GM21515 (cell line): Measurements from ENCODE around the gene CES4A.

Experiments
- ATAC-seq: cut with Tn5 transposase; IDR thresholded peaks from one replicate; pipeline ENCODE4 v1.9.1; 2021; ENCODE audit not compliant: unreplicated experiment

CES4A gene

DNA sequence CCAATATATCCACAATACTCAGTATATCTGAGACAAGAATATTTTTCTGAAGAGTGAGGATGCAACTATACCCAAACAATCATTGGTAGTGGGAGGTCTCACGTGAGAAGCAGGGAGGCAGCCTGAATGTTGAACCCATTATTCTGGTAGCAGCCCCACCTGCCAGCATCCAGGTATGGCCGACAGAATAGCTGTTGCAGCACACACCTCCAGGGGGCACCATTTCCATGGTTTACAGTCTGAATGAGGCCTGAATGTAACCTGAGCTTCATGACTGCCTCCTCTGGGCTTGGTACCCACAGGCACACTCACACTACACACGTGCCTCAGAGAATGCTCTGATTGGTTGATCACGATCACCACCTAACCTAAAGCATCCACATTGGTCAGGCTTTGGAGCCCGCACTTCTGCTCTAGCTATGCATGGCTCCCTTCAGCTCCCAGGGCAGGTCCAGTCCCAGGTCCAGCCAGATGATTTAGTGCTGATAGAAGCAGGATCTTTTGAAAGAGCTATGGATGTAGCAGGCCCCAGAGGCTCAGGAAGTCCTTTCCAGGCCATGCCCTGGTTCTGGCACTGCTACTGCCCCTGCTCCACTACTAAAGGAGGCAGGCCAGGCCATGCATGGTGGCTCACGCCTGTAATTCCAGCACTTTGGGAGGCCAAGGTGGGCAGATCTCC lies 29.6 kb downstream of the CES4A start:
- peak; percentile 78 for ATAC-seq

DNA sequence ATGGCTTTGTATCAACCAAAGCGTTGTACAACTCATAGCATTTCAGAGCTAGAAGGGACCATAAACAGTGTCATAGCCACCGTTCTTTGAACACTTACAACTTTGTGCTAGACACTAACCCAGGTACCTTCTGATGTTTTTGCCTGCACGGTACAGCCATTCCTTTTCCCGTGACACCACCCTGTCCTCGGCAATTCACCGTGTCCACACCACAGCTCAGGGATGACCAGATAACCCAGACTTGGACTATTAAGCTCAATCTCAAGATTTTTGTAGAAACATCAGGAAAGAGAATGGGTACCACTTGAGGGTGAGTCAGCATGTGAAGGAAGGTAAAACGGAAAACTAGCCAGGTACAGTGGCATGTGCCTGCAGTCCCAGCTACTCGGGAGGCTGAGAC lies 30.8 kb downstream of the CES4A start:
- ATAC-seq = no peak

DNA sequence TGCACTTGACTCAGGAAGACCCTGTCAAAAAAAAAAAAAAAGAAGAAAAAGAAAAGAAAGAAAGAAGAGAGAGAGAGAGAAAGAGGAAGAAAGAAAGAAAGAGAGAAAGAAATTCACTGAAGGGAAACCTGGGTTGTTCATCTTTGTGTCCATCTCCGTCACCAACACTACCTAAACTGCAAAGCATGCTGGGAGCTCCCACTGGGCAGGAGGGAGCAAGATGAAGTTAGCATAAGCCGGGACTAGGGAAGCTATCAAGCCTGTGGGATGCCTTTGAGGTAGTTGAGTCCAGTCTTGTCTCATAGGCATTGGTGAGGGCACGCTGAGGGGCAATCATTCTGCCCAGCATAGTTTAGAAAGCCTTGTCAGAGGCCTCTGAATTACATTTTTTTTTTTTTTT lies 32.9 kb downstream of the CES4A start:
- no peak for ATAC-seq

DNA sequence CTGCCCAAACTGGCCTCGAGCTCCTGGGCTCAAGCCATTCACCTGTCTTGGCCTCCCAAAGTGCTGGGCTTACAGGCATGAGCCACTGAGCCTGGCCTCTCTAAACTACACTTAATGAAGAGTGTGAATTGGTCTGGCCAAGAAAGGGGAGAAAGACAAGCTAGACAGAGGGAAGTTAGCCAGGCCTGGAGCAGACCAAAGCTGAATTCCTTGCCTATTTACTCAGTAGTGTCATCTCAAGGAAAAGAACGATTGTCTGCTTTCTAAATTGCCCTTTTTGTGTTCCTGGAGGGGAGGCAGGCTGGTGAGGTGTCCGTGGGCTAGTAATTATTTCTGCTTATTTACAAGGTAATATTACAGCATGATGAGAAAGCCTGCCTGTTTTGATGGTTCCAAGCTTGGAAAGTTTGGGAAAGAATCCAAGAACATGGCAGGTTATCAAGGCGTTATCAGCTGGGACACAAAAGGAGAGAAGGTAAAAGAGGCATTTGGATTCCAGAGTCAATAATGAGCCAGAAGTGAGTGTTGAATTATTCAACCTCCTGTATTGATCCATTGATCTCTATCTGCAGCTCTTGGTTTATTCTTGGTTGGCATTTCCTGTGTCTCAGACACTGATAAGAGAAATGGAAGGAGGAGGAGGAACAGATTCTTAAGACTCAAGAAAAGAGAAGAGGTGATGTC lies 34.3 kb downstream of the CES4A start:
- no peak for ATAC-seq

DNA sequence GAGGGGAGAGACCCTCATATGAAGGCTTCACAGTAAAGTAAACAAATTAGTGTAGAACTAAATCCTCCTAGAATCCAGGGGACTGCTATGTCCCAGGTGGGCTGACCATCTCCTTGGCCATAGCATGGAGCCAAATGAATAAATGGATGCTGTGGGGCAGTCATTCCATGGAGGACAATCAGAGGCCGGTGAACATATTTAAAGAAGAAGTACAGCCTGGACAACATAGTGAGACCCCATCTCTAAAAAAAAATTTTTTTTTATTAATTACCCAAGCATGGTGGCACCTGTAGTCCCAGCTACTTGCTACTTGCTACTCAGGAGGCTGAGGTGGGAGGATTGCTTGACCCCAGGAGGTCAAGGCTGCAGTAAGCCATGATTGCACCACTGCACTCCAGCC lies 35.3 kb downstream of the CES4A start:
- no peak for ATAC-seq

- no peak for ATAC-seq
Measured at GRCh38 chr16:67024384-67025209, 36.2 kb downstream of the CES4A start.

GRCh38 chr16:67025210-67025550 lies 36.8 kb downstream of the CES4A start:
- ATAC-seq = no peak

DNA sequence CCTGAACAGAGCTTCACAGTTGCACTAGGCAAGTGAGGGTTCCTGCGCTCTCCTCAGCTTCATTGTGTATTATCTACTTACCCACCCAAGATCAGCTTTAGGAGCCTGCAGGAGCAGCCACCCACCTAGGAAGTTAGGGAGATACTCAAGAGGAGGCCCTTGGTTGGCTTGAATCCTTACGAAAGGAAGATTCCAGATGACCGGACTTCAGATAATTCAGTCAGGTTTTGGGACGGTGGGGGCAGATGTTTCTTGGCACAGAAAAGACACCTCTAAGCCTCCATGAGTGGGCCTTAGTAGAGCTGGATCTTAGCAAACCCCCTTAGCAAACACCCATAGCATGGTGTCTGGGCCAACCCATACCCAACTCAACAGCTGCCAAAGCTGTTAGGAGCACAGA lies 38.2 kb downstream of the CES4A start:
- no peak for ATAC-seq

DNA sequence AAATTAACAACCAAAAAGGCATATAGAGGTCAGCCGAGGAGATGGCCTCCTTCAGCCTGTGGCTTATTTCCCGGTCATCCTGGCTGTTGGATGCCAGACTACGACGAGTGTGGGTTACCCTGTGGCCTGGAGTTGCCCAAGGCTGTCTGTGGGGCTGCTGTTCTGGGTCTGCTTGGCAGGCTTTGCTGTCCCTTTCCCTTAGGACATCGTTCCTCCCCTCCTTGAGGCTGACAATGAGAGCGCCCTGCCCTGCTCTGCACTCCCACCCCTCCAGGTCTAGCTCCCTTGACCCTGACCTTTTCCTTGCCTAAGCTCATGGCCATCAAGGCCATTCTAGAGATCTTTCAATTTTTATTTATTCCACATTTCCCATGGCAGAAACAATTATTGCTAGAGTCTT lies 38.7 kb downstream of the CES4A start:
- no peak for ATAC-seq

- ATAC-seq = no peak
Measured at GRCh38 chr16:67028167-67028695, 39.8 kb downstream of the CES4A start.

GRCh38 chr16:67028696-67029253 lies 40.4 kb downstream of the CES4A start, which contains the start of gene CBFB:
Gene CBFB, plus strand, starts transcription at chr16:67029149. Its CDS starts 259 bp downstream, at chr16:67029408.
- peak; percentile 78 for ATAC-seq

DNA sequence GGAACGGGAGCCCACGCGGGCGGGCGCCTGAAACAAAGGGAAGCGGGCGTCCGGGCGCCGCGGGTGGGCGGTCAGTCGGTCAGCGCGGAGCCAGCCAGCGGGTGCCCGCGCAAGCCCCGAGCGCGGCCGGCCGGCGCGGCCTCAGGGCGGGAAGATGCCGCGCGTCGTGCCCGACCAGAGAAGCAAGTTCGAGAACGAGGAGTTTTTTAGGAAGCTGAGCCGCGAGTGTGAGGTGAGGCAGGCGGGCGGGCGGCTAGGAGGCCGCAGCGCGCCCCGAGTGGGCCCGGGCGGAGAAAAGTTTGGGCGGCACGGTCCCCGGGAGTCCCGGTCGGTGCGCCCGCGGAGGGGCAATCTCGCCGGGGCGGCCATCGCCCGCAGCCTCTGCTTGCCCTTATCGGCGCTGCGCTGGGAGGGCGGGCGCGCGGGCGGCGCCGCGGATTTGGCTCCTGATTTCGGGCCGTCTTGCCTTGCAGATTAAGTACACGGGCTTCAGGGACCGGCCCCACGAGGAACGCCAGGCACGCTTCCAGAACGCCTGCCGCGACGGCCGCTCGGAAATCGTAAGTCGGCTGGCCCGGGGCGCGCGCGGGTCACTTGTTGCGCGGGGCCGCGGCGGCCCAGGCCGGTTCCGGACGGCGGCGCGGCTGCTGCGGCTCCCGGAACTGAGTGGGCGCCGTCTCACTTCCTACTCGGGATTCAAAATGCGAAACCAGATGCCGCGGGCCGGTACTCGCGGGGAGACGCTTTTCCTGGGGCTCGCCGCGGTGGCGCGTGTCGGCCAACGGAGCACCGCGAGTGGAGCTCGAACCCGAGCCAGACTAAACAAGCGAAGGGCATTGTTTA lies 41.1 kb downstream of the CES4A start:
- peak; percentile 49 for ATAC-seq

DNA sequence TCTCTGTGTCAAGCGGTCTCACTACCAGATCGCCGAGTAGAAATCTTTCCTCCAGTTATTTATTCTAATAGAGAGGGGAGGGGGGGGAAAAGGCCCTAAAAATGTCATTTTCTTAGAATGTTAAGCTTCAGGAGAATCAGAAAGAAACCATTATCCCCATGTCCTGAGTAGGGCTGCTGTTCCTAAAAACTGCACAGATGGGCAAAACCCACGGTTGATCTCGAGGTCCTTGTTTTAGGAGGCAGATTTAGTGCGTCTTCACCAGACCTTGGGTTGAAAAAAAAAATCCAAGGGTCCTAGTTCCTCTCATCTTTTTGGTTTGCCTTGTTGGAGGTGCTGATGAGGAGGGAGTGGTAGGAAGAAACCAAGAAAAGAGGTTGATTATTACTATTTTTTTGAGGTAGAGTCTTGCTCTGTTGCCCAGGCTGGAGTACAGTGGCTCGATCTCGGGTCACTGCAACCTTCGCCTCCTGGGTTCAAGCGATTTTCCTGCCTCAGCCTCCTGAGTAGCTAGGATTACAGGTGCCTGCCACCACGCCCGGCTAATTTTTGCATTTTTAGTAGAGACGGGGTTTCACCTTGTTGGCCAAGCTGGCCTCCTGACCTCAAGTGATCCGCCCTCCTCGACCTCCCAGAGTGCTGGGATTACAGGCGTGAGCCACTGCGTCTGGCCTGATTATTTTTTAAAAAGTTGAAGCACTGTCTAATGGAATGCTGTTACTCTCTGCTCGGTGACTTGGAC lies 42.0 kb downstream of the CES4A start:
- no peak for ATAC-seq

- no peak for ATAC-seq
Measured at GRCh38 chr16:67034487-67034886, 46.1 kb downstream of the CES4A start.

- no peak for ATAC-seq
Measured at GRCh38 chr16:67035364-67035763, 47.0 kb downstream of the CES4A start.

DNA sequence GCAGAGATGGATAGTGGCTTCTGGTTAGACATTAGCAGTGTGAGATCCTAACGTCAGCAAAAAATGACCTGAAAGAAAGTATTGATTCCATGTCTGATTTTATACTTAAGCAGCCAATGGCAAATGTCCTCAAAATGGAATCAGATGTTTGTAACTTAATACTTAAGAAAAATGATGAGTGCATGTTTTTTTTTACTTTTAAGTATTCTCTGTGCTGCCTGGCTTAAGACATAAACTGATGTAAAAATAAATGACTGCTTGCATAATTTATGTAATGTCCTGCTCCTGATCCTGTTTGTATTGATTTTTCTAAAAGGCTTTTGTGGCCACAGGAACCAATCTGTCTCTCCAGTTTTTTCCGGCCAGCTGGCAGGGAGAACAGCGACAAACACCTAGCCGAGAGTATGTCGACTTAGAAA lies 47.9 kb downstream of the CES4A start:
- no peak for ATAC-seq

DNA sequence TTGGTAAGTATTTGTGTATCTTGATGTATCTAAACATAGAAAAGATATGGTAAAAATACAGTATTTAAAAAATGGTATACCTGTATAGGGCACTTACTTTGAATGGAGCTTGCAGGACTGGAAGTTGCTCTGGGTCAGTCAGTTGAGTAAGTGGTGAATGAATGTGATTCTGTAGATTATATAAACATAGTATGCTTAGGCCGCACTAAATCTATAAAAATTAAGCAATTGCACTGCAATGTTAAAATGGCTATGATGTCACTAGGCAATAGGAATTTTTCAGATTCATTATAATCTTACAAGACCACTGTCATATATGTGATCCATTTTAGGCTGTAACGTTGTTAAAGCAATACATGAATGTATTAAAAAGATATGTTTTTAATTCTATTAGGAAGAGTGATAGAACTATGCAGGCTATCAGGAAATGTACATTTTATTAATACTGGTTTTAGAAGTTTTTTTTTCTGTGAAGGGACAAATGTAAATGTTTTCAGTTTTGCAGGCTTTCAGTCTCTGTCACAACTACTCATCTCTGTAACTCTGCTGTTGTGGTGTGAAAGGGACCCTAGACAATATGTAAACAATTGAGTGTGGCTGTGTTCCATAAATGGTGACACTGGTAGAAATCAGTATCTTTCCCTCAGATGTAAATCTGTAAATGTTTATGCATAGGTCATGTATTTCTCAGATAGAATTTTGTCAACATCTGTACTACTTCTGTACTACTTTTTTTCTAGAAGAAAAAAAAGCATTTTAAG lies 51.1 kb downstream of the CES4A start:
- ATAC-seq = no peak

DNA sequence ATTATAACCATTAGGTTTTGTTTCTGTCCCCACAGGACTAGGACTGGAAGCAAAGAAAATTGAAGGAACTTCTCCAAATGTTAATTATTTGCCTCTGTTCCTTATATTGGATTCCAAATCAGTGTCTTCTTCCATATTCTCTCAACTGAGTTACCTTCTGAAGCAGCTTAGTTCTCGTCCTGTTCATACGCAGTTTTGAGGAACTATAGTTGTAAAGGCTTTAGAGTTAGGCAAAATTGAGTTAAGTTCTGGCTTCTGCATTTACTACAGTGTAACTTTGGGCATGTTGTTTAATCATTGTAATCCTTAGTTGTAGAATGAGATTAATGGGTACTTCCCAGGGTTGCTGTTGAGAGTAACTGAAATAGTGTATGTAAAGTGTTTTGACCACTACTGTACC lies 51.8 kb downstream of the CES4A start:
- no peak for ATAC-seq

DNA sequence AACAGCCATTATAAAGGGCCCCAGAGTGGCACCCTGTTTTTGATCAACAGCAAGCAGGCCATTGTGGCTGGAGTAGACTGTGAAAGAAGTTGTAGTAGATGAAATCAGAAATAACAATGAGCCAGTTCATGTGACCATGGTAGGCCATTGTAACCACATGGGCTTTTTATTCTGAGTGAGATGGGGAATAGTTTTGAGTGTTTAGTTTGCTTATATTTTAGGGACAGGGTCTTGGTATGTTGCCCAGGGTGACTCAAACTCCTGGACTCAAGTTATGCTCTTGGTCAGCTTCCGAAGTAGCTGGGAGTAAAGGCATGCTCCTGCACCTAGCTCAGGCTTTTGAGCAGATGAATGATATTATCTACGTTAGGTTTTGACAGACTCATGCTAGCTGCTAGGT lies 52.5 kb downstream of the CES4A start:
- no peak for ATAC-seq
